ENCODE measurements around the gene IGSF21.

GRCh38 chr1:18333220-18333619 lies 225.6 kb downstream of the IGSF21 start:
- TF ChIP-seq YY1 (IDR thresholded peaks at IDR 0.05; ENCODE audit: insufficient read depth, insufficient read length), result no peak
- no peak for TF ChIP-seq SUZ12 (IDR thresholded peaks at IDR 0.05; ENCODE audit: extremely low read depth, insufficient read depth, insufficient read length)
